NCI-H146 treated with DMSO at 0.1 percent for 48 hours (cell line): ENCODE data around the gene IL34.

Experiments used
- DNase-seq: peaks from one replicate; lab custom pipeline; 2025; ENCODE audit not compliant: unreplicated experiment; lab: John Stamatoyannopoulos, UW

IL34 gene

DNA sequence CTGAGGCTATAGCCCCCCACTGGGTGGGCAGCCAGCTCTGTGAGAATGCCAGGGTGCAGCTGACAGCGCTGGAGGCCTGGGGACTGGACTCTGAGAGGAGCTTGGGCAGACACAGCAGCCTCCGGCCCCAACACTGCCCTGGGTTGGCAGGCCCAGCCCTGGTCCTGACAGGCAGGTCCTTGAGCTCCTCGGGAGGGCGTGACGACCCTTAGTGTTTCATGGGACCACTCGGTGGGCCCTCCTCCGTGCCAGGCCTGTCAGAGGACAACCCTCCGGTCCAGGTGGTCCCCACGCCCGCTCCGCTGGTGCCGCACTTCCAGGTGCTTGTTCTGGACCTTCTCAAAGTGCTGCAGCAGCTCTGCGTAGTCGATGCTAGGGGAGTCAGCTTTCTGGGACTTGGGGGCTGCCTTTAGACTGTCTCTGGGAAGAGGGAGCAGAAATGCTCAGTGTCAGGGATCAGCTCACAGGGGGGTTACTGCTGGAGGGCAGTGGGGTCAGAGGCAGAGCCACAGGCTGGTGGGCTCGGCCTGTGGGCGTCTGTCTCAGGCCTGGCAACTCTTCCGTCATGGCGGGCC is 41.4 kb downstream of the IL34 start:
- no peak for DNase-seq

DNA sequence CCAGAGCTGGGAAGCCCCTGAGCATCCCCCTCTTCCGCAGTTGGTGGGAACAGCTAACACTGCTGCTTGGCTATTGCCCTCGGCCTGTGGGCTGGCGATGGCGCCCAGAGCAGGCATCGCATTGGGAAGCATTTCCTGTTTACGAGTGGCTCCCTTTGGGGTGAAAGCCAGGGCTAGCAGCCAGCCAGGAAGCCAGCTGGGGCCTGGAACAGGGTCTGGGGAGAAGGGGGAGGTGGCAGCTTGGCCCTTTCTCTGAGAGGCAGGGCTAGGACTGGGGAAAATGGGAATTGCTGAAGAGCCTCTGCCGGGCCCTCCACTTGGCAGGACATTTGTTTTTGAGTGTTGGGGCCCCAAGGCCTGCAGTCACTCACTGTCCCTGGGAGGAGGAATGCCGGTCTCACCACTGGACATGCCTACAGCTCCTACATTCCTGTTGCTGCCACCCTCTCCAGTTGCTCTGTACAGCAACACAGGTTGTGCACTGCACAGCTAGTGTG is 41.9 kb downstream of the IL34 start:
- no peak for DNase-seq

DNA sequence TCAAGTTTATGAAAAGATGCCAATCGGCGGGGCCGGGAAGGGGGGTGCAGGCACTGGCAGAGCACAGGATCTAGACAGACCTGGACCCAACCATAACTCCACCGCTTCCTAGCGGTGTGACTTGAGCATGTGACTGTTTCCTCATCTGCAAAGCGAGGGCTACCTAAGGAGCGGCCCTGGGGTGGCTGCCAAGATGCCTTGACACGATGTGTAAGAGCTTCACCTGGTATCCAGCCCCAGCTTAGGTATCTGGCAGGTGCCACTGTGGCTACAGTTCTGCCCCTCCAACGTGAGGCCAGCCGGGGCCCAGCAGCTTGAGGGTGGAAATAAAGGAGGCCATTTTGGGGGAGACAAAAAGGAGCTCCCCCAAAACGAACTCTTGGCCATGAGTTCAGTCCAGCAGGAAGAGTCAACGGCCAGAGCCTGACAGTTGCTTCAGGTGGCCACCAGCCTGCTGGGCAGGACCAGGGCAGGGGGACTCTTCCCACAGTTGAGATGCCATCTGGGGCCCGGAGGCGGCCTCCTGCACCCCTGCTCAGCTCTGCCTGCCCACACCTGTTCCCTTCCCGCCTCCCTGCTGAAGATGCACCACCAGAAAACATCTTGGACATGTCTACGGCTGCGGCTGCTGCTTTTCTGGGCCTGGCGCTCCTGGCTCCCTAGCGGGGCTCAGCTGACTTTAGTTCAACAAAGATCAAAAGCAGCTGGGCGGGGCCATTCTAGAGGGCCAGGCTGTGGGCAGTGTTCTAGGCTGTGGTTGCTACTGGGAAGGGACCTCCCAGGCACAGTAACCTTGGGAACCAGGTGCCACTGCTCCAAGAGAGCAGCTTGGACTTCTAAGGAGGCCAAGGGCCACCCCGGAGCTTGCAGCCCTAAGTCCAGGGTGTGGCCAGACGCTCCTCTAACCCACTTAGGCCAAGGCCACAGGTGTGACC is 42.9 kb downstream of the IL34 start:
- DNase-seq: no peak

- DNase-seq: no peak
Measured at GRCh38 chr16:70689970-70690891, 43.9 kb downstream of the IL34 start.

GRCh38 chr16:70691223-70692129 is 45.1 kb downstream of the IL34 start:
- no peak for DNase-seq

- DNase-seq: no peak
Measured at GRCh38 chr16:70692130-70692872, 45.9 kb downstream of the IL34 start.

DNA sequence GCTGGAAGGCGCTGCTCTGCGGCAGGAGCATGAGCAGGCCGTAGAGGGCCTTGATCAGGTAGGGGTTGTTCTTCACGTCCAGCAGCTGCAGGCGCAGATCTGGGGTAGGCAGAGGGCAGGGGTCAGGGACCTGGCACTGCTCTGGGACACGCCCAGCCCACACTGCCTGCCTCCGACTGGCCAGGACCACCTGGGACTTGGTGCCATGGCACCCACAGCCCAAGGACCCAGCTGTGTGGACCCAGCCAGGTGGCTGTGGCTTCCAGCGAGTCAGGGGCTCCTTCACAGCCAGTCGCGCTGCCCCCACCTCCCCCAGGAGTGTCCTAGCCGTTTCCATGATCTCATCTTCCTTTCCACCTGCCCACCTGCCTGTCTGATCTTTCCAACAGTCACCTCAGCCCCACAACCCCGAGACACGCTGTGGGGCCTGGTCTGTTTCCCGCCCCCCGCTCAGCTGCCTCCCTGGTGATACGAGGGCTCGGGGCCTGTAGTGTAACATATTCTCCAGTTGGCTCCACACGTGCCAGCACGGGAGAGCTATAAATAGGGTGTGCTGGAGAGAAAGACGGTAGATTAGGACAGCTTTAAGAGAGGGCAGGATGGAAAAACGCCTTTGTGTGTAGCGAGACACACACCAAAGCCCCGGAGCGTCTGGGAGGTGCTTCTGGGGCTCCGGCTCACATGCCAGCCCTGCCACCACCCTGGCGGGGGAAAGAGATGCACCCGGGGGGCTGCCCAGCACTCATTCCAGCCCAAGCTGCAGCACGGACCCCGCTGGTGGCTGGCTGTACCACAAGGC is 46.7 kb downstream of the IL34 start:
- DNase-seq: no peak

GRCh38 chr16:70694088-70694867 is 47.9 kb downstream of the IL34 start:
- no peak for DNase-seq

DNA sequence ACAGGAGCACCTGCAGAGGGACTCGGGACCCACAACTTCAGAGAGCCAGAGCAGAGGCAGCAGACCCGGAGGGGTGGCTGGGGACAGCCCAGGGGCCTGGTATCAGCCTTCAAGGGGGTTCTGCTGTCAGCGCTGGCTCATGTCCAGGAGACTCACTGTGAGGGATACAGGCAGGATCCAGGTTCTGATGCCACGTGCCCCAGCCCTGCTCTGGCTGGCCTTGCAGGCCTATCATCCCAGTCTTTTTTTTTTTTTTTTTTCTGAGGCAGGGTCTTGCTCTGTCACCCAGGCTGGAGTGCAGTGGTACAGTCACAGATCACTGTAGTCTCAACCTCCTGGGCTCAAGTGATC is 48.5 kb downstream of the IL34 start:
- DNase-seq: no peak

GRCh38 chr16:70695331-70696070 is 49.1 kb downstream of the IL34 start:
- no peak for DNase-seq

GRCh38 chr16:70696355-70696754 is 50.0 kb downstream of the IL34 start:
- no peak for DNase-seq

GRCh38 chr16:70696952-70697593 is 50.7 kb downstream of the IL34 start:
- no peak for DNase-seq

GRCh38 chr16:70697594-70698170 is 51.3 kb downstream of the IL34 start:
- no peak for DNase-seq

GRCh38 chr16:70698901-70699300 is 52.5 kb downstream of the IL34 start:
- no peak for DNase-seq

- no peak for DNase-seq
Measured at GRCh38 chr16:70699696-70700095, 53.3 kb downstream of the IL34 start.
